GM13976 (cell line): Measurements from ENCODE around the gene PLA2G5.
"Not testable (repeated sequence)": the region's sequence is repeated elsewhere in the genome, so short reads cannot be mapped to it uniquely, and the experiment has no call there.

ENCODE experiments used
- DNase-seq: peaks from one replicate; pipeline ENCODE4 v3.0.0; 2012; ENCODE audit warnings: low spot score
- in situ Hi-C: fragments of 300-500 bp; cut with MboI; formaldehyde crosslinking; loops from one replicate; pipeline ENCODE4 v1.12.0; 2022; ENCODE audit warnings: low sequenced_read_pairs, mixed read lengths, inconsistent platforms; ENCODE audit not compliant: unreplicated experiment
- TF ChIP-seq, protein P1 (sequence below): IDR thresholded peaks from 2 replicates; pipeline ENCODE4 v1.5.1; 2012; ENCODE audit warnings: borderline replicate concordance, mild to moderate bottlenecking; ENCODE audit not compliant: insufficient read depth; ENCODE audit errors: extremely low read depth, missing control alignments, control extremely low read depth

The PLA2G5 gene

DNA sequence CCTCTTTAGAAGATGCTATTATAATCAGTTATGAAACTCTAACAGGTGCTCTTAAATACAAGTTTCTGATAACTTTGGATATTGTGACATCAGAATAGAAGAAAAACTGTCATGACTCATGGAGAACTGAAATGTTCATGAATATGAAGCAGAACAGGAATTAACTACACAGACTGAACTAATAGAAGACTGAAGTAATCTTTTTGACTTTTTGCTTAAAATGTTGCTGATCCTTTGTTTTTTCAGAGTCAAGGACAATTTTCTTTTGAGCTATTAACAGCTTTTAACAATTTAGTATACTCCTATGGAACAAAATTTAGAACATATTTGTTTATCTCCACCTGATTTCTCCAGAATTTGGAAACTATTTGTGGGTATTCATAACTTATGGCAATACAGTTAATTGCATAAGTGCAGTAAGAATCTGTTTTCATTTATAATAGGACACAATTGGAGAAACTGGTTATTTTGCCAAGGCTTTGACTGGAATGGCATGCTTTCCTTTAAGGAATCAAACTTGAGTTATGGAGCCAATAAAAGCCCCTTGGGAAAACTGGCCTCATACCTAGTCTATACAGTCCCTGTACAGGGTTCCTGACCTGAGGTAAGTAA, 18.7 kb upstream of the PLA2G5 start:
- DNase-seq = no peak
- in situ Hi-C loops = no loop called here
- TF ChIP-seq, protein P1, sequence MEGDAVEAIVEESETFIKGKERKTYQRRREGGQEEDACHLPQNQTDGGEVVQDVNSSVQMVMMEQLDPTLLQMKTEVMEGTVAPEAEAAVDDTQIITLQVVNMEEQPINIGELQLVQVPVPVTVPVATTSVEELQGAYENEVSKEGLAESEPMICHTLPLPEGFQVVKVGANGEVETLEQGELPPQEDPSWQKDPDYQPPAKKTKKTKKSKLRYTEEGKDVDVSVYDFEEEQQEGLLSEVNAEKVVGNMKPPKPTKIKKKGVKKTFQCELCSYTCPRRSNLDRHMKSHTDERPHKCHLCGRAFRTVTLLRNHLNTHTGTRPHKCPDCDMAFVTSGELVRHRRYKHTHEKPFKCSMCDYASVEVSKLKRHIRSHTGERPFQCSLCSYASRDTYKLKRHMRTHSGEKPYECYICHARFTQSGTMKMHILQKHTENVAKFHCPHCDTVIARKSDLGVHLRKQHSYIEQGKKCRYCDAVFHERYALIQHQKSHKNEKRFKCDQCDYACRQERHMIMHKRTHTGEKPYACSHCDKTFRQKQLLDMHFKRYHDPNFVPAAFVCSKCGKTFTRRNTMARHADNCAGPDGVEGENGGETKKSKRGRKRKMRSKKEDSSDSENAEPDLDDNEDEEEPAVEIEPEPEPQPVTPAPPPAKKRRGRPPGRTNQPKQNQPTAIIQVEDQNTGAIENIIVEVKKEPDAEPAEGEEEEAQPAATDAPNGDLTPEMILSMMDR = no peak

DNA sequence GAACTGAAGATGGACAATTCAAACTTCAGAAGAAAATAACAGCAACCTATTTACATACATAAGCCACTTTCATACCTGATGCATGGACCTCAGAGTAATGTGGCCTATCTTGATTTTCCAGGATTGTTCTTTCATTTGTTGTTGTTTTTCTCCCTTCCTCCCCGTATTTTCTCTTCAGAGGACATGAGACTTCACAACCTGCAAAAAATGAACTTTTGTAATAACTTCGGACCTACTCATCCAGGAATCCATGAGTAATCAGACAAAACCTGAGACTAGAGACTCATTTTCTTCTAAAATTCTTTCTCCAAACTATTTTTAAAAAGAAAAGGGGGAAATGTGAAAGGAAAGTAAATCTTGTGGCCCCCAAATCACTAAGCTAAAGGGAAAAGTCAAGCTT, 17.6 kb upstream of the PLA2G5 start:
- in situ Hi-C loops = no loop called here
- TF ChIP-seq, protein P1 = no peak
- no peak for DNase-seq

DNA sequence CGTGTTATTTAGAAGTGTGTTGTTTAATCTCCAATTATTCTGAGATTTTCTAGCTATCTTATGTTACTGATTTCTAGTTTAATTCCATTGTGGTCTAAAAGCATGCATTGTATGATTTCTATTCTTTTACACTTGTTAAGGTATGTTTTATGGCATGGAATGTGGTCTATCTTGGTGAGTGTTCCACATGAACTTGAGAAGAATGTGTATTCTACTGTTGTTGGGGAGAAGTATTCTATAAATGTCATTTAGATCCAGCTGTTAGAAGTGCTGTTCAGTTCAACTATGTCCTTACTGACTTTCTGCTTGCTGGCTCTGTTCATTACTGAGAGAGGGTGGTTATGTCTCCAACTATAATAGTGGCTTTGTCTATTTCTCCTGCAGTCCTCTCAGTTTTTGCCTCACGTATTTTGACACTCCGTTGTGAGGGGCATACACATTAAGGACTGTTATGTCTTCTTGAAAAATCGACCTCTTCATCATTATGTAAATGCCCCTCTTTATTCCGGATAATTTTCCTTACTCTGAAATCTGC, 12.0 kb upstream of the PLA2G5 start:
- DNase-seq = no peak
- TF ChIP-seq, protein P1 = no peak
- in situ Hi-C loops = no loop called here

DNA sequence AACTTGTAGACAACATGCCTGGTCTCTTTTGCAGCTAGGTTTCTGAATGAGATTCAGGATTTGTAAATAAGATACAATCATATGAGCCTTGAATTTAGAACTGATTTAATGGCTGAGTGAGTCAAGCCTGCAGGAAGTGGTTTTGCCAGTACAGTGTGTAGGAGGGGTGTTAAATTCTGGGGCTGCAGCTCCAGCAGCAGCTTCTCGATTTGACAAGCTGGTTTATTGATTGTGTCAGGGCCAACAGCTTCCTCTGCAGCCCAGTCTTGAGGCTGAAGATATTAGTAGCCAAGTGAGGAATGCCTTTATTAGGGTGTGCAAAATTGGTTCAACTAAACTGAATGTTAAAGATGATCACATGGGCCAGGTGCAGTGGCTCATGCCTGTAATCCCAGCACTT, 11.5 kb upstream of the PLA2G5 start:
- TF ChIP-seq, protein P1 = no peak
- no peak for DNase-seq
- in situ Hi-C loops = no loop called here

DNA sequence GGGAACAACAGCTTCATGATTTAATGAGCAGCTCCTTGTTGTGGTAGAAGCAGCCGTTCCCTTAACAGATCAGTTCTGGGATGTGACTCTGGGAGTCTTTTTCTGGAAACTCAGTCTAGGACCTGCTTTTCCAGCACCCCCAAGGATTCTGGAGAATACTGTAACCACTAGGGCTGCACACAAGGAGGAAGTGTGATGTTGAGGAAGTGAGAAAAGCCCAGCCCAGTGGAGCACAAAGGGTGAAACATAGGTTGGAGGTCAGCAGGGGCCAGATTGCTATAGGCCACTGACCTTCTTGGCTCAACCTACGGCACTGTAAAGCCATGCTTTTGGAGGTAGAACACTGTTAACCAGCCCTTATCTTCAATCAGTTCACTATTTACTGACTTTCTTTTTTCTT, 10.1 kb upstream of the PLA2G5 start:
- in situ Hi-C loops = no loop called here
- TF ChIP-seq, protein P1 = no peak
- no peak for DNase-seq

DNA sequence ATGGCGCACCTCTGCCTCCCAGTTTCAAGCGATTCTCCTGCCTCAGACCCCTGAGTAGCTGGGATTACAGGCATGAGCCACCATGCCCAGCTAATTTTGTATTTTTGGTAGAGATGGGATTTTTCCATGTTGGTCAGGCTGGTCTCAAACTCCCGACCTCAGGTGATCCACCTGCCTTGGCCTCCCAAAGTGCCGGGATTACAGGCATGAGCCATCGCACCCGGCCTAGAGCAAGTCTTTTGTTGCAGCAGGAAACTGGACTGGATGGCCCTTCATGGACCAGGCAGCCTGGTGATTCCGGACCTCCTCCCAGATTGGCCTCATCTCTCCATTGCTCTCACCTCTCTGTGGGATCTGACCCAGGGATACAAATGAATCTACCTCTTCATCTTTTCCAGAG, 9.2 kb upstream of the PLA2G5 start:
- DNase-seq, in situ Hi-C loops: not testable (repeated sequence)

DNA sequence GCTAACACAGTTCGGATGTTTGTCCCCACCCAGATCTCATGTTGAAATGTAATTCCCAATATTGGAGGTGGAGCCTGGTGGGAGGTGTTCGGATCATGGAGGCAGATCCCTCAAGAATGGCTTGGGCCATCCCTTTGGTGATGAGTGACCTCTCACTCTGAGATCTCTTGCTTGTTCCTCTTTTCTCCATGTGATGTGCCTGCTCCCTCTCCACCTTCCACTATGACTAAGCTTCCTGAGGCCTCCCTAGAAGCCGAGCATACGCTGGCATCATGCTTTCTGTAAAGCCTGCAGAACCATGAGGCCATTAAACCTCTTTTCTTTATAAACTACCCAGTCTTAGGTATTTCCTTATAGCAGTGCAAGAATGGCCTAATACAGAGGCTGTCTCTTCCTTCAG, 8.1 kb upstream of the PLA2G5 start:
- TF ChIP-seq, protein P1 = no peak
- no peak for DNase-seq
- in situ Hi-C loops = no loop called here
